Tibial nerve (tissue), 3 donors: ENCODE measurements around the gene SPEM2.

ENCODE experiments used
- CTCF ChIP-seq, 5 experiments: fragments of 200-600 bp in 3 of 5; fragments of 450-650 bp in 2 of 5; sonication (generic) in 3 of 5; IDR thresholded peaks; one replicate each; pipeline ENCODE4 v1.5.1; 2016 to 2019; ENCODE audit warnings: antibody characterized with exemption in 5 of 5, mild to moderate bottlenecking in 3 of 5, moderate library complexity in 2 of 5
- POLR2A ChIP-seq, 2 donors: fragments of 450-650 bp; IDR thresholded peaks; one replicate each; pipeline ENCODE4 v1.6.1; 2017; ENCODE audit warnings: antibody characterized with exemption in 2 of 2, mild to moderate bottlenecking in 2 of 2, moderate library complexity in 2 of 2

DNA sequence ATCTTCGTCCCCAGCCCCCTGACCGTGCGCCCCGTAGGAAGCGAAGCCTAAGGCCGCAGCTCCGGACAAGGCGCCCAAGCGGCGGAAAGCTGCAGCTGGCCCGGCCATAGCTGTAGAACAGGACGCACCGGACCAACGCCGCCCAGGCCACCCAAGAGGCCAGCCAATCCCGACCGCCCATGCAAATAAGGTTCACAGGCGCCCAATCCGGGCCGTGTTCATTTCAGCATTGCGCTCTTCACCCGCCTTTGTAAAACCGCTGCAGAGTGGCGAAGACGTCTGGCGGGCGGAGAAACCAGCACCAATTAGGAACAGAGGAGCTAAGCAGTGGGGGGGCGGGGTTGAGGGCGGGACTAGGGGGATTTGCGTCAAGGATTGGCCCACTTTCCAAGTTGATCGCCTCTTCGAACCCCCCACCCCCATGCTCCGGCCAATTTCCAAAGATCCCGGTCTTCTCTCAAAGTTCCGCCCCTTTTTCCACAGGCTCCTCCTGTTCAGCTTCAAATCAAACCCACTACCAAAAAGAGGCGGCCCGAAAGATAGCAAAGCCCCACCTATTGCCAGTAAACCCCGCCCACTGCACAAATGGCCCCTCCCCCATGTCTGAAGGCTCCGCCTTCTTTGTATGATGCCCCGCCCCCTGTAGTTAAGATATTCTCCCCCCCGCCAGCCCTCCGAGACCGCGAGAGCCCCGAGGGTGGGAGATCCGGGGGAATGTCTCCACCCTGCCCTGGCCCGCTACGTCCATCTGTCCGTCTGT lies 21.3 kb upstream of the SPEM2 start, which contains the start of gene TMEM256:
- TF ChIP-seq CTCF (IDR thresholded peaks at IDR 0.05) (peak in 2 of 5 experiments; percentile 47 to 57), POLR2A (IDR thresholded peaks at IDR 0.05) (peak; percentile 97 to 99)
